Lung (tissue), 12 donors: ENCODE data around the gene ATG2B. TPM values are rescaled to one million over a fixed set of nuclear protein-coding genes. Genes with fewer than 3 reads are reported as not detected.
A peak's percentile ranks its signal among the peaks of the same experiment; 100 is the strongest.

ENCODE experiments used
- ATAC-seq: fragments of 200-7000 bp; cut with Tn5 transposase; one replicate; pipeline ENCODE4 v1.9.1; 2020; ENCODE audit warnings: moderate number of reproducible peaks; ENCODE audit not compliant: insufficient read depth, low FRiP score
- DNase-seq, 3 donors: peaks; one replicate each; pipeline ENCODE4 v3.0.0-alpha.2; 2013 to 2017
- H3K27ac ChIP-seq, 2 donors: one replicate each; pipeline ENCODE4 v1.5.1; 2013; ENCODE audit warnings: mild to moderate bottlenecking in 2 of 2, moderate library complexity in 2 of 2, control low read depth in 1 of 2, inconsistent platforms in 1 of 2, low read depth in 1 of 2, low read length in 1 of 2
- H3K27me3 ChIP-seq, 3 donors: one replicate each; pipeline ENCODE4 v1.5.1; 2013; ENCODE audit warnings: low read length in 2 of 3; ENCODE audit not compliant: control insufficient read depth in 3 of 3, insufficient read depth in 3 of 3
- H3K36me3 ChIP-seq, 4 donors: one replicate each; pipeline ENCODE4 v1.5.1; 2013; ENCODE audit warnings: low read length in 4 of 4, mild to moderate bottlenecking in 1 of 4, moderate library complexity in 1 of 4; ENCODE audit not compliant: control insufficient read depth in 4 of 4, insufficient read depth in 4 of 4
- H3K4me1 ChIP-seq, 5 donors: one replicate each; pipeline ENCODE4 v1.5.1; 2013; ENCODE audit warnings: low read length in 5 of 5, mild to moderate bottlenecking in 2 of 5, moderate library complexity in 1 of 5; ENCODE audit not compliant: control insufficient read depth in 5 of 5, insufficient read depth in 5 of 5
- H3K4me3 ChIP-seq: one replicate; pipeline ENCODE4 v1.5.1; 2013; ENCODE audit warnings: mild to moderate bottlenecking, control low read depth, moderate library complexity
- H3K9ac ChIP-seq, 2 donors: one replicate each; pipeline ENCODE4 v1.5.1; 2013; ENCODE audit warnings: low read length in 2 of 2, control low read depth in 1 of 2; ENCODE audit not compliant: insufficient read depth in 1 of 2
- H3K9me3 ChIP-seq, 4 donors: one replicate each; pipeline ENCODE4 v1.5.1; 2013; ENCODE audit warnings: low read length in 3 of 4, mild to moderate bottlenecking in 1 of 4, moderate library complexity in 1 of 4; ENCODE audit not compliant: control insufficient read depth in 4 of 4, insufficient read depth in 3 of 4
- CTCF ChIP-seq: IDR thresholded peaks from 2 replicates; pipeline ENCODE4 v1.5.1; 2012; ENCODE audit warnings: mild to moderate bottlenecking; ENCODE audit errors: control extremely low read depth, extremely low read depth
- WGBS, 2 donors: extraction: QIAGEN DNeasy Blood & Tissue Kit; methylation state at CpG; one replicate each; pipeline ENCODE4 v1.1.7; 2013; 5-methylcytosine and 5-hydroxymethylcytosine counted together
- polyA plus RNA-seq, 2 donors: library from polyadenylated mRNA; stranded (reverse); fragments of 200-250 nt; gene quantifications; one replicate each; pipeline ENCODE4 v1.2.1, GENCODE V29; 2013
- total RNA-seq, 2 donors: library from RNA; depleted of rRNA in 1 of 2; stranded (reverse); fragments of >200 nt in 1 of 2; gene quantifications; one replicate each; pipeline ENCODE4 v1.2.1, GENCODE V29; 2014 to 2021
- donor health status: control.
- donor health status: control.
- donor health status: Bipolar disorder and iron deficiency.
- donor health status: healthy.
- donor health status: DM: yes; HTN: yes; CAD: no.

Gene ATG2B
- total and polyA plus RNA-seq, 4 donors, result 3.6 to 64.3 (median 13.2) TPM

GRCh38 chr14:96284430-96284829, 78.7 kb downstream of the ATG2B start:
- H3K4me3 ChIP-seq, result no peak overlapping the region
- H3K27ac ChIP-seq, result no peak overlapping the region
- H3K27me3 ChIP-seq, result no peaks in the 10 kb centered on the region
- 51 to 71% methylated on average over 1 of the region's 1 CpG for WGBS, 2 donors
- ATAC-seq (no peak), DNase-seq (no peak)
- H3K36me3 ChIP-seq, result peaks cover 12 to 29% (median 19%) of the 10 kb centered on the region in 4 donors
- H3K9ac ChIP-seq, result no peak overlapping the region
- H3K9me3 ChIP-seq, result no peaks in the 10 kb centered on the region
- TF ChIP-seq CTCF, result no peak
- H3K4me1 ChIP-seq, result peaks cover 0 to 21% (median 2%) of the 10 kb centered on the region in 5 donors

GRCh38 chr14:96284008-96284407, 79.1 kb downstream of the ATG2B start:
- no peak for ATAC-seq
- H3K4me3 ChIP-seq, result no peak overlapping the region
- no peaks in the 10 kb centered on the region for H3K27me3 ChIP-seq
- H3K9me3 ChIP-seq, result no peaks in the 10 kb centered on the region
- H3K4me1 ChIP-seq, result peaks cover 0 to 21% (median 2%) of the 10 kb centered on the region in 5 donors
- peaks cover 9 to 25% (median 17%) of the 10 kb centered on the region in 4 donors for H3K36me3 ChIP-seq
- no peak overlapping the region for H3K9ac ChIP-seq
- no peak overlapping the region for H3K27ac ChIP-seq
- no peak for DNase-seq
- TF ChIP-seq CTCF, result no peak
- WGBS, 2 donors, result 94 to 95% methylated on average over 9 of the region's 9 CpGs

- 54 to 78% methylated on average over 4 of the region's 4 CpGs for WGBS, 2 donors
- Histone ChIP-seq H3K9me3 (peaks cover 0 to 10% (median 4%) of the 10 kb centered on the region in 4 donors), H3K4me3 (no peak overlapping the region), H3K4me1 (peaks cover 0 to 21% (median 2%) of the 10 kb centered on the region in 5 donors), H3K27ac (no peak overlapping the region), H3K36me3 (peaks cover 0 to 14% (median 11%) of the 10 kb centered on the region in 4 donors), H3K9ac (no peak overlapping the region), H3K27me3 (no peaks in the 10 kb centered on the region)
- DNase-seq, result peak in 2 of 3 donors; percentile 49 to 63
- no peak for ATAC-seq
- TF ChIP-seq CTCF, result no peak
These were observed 81.7 kb downstream of the ATG2B start for GRCh38 chr14:96281486-96281885.

GRCh38 chr14:96280104-96280503, 83.0 kb downstream of the ATG2B start:
- Histone ChIP-seq H3K27ac (no peak overlapping the region), H3K4me1 (peaks cover 0 to 17% (median 3%) of the 10 kb centered on the region in 5 donors), H3K9ac (no peak overlapping the region), H3K4me3 (no peak overlapping the region), H3K36me3 (peaks cover 0 to 12% (median 7%) of the 10 kb centered on the region in 4 donors), H3K27me3 (no peaks in the 10 kb centered on the region), H3K9me3 (peaks cover 0 to 10% (median 4%) of the 10 kb centered on the region in 4 donors)
- WGBS, 2 donors, result 92 to 99% methylated on average over 2 of the region's 2 CpGs
- ATAC-seq (no peak), DNase-seq (no peak)
- TF ChIP-seq CTCF, result no peak
